HG02970 (cell line): ENCODE data around the gene LILRB3.
"Not testable (repeated sequence)": the region's sequence is repeated elsewhere in the genome, so short reads cannot be mapped to it uniquely, and the experiment has no call there.

Experiments used
- ATAC-seq: cut with Tn5 transposase; IDR thresholded peaks from one replicate; pipeline ENCODE4 v1.9.1; 2021; ENCODE audit warnings: mild to moderate bottlenecking, moderate library complexity, moderate number of reproducible peaks; ENCODE audit not compliant: unreplicated experiment, low FRiP score

LILRB3 gene

GRCh38 chr19:54222474-54223276 lies at the start of gene LILRB3:
Gene LILRB3, minus strand, starts transcription at chr19:54223007. Its CDS starts 31 bp downstream, at chr19:54222976.
- not testable (repeated sequence) for ATAC-seq

GRCh38 chr19:54272181-54272580 lies 49.4 kb upstream of the LILRB3 start:
- not testable (repeated sequence) for ATAC-seq

- ATAC-seq, result not testable (repeated sequence)
These were observed 48.8 kb upstream of the LILRB3 start for GRCh38 chr19:54271587-54271986.

GRCh38 chr19:54271106-54271505 lies 48.3 kb upstream of the LILRB3 start:
- no peak for ATAC-seq

GRCh38 chr19:54268936-54269335 lies 46.1 kb upstream of the LILRB3 start:
- ATAC-seq, result no peak

GRCh38 chr19:54266133-54266532 lies 43.3 kb upstream of the LILRB3 start:
- ATAC-seq, result no peak

- no peak for ATAC-seq
These were observed 39.7 kb upstream of the LILRB3 start for GRCh38 chr19:54262470-54262869.

GRCh38 chr19:54262066-54262465 lies 39.3 kb upstream of the LILRB3 start:
- no peak for ATAC-seq

GRCh38 chr19:54257116-54257480 lies 34.3 kb upstream of the LILRB3 start, which contains the start of gene LILRB5:
Gene LILRB5, minus strand, starts transcription at chr19:54257273. Its CDS starts 80 bp downstream, at chr19:54257193.
- ATAC-seq, result no peak

- no peak for ATAC-seq
These were observed 33.7 kb upstream of the LILRB3 start for GRCh38 chr19:54256250-54257115.

- no peak for ATAC-seq
These were observed 32.4 kb upstream of the LILRB3 start for GRCh38 chr19:54255105-54255775.

GRCh38 chr19:54254195-54254906 lies 31.5 kb upstream of the LILRB3 start:
- ATAC-seq, result no peak

GRCh38 chr19:54253331-54254194 lies 30.8 kb upstream of the LILRB3 start:
- no peak for ATAC-seq

GRCh38 chr19:54252845-54253244 lies 30.0 kb upstream of the LILRB3 start:
- ATAC-seq, result no peak

GRCh38 chr19:54252243-54252642 lies 29.4 kb upstream of the LILRB3 start:
- ATAC-seq, result no peak

GRCh38 chr19:54248016-54248601 lies 25.3 kb upstream of the LILRB3 start:
- ATAC-seq, result no peak

- ATAC-seq, result no peak
These were observed 24.5 kb upstream of the LILRB3 start for GRCh38 chr19:54247106-54247930.

GRCh38 chr19:54245936-54246335 lies 23.1 kb upstream of the LILRB3 start:
- no peak for ATAC-seq
